HG02943 (cell line): ENCODE results near the gene METTL4.

Experiments
- ATAC-seq: cut with Tn5 transposase; IDR thresholded peaks from one replicate; pipeline ENCODE4 v1.9.1; 2021; ENCODE audit warnings: mild to moderate bottlenecking, low read depth, moderate library complexity; ENCODE audit not compliant: unreplicated experiment

Gene METTL4, protein sequence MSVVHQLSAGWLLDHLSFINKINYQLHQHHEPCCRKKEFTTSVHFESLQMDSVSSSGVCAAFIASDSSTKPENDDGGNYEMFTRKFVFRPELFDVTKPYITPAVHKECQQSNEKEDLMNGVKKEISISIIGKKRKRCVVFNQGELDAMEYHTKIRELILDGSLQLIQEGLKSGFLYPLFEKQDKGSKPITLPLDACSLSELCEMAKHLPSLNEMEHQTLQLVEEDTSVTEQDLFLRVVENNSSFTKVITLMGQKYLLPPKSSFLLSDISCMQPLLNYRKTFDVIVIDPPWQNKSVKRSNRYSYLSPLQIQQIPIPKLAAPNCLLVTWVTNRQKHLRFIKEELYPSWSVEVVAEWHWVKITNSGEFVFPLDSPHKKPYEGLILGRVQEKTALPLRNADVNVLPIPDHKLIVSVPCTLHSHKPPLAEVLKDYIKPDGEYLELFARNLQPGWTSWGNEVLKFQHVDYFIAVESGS

GRCh38 chr18:2571200-2572170 is at the start of gene METTL4, which contains the start of gene NDC80:
TSS of gene METTL4 (minus strand) at chr18:2571505. CDS start at chr18:2567216, 4,289 bp downstream.
TSS of gene NDC80 (plus strand) at chr18:2571557. CDS start at chr18:2572986, 1,429 bp downstream.
- ATAC-seq: peak; percentile 77

DNA sequence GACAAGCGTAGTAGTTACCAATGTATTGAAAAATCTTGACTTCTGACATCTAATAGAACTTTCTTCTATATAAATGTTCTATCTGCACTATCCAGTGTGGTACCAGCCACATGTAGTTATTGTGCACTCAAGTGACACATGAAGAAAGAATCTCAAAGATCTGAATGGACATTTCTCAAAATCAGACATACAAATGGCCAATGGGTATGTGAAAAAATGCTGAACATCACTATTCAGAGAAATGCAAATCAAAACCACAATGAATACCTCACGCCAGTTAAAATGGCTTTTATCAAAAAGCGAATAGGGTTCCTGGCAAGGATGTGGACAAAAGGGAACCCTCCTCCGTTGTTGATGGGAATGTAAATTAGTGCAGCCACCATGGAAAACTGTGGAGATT is 46.7 kb upstream of the METTL4 start:
- no peak for ATAC-seq

GRCh38 chr18:2617401-2617998 is 46.2 kb upstream of the METTL4 start:
- ATAC-seq: no peak

- ATAC-seq: no peak
Observed at GRCh38 chr18:2612996-2613395, 41.7 kb upstream of the METTL4 start.

- no peak for ATAC-seq
Observed at GRCh38 chr18:2610549-2610948, 39.2 kb upstream of the METTL4 start.

GRCh38 chr18:2609604-2610003 is 38.3 kb upstream of the METTL4 start:
- ATAC-seq: no peak

GRCh38 chr18:2606335-2606734 is 35.0 kb upstream of the METTL4 start:
- no peak for ATAC-seq

DNA sequence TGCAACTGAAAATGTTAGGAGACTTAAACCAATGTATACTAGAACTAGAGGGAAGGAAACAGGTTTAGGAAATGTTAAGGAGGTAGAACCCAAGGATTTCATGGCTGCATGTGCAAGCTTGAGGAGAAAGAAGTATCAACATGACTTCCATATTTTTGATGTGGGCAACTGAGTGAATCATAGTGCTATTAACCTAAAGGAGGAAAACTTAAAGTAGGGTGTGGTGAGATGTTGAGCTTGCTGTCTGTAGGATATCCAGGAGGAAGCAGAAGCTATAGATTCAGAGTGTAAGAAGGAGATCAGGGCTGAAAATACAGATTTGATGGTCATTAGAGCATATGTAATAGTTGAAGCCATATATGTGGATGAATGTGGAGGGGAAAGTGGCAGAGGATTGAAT is 31.5 kb upstream of the METTL4 start:
- no peak for ATAC-seq

DNA sequence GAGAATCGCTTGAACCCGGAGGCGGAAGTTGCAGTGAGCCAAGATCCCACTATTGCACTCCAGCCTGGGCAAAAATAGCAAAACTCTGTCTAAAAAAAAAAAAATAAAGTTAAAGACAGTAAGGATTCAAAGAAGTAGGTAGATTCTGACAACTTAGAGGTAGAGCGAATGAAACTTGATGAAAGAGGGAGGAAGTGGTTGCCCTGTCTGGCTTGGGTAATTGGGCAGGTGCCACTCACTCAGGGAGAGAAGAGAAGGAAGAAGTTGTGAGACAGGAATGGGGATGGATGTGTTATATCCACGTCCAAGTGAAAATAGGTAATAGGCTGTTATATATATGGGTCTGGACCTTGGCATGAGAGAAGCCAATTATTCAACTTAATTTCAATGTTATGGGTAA is 26.3 kb upstream of the METTL4 start:
- ATAC-seq: no peak

DNA sequence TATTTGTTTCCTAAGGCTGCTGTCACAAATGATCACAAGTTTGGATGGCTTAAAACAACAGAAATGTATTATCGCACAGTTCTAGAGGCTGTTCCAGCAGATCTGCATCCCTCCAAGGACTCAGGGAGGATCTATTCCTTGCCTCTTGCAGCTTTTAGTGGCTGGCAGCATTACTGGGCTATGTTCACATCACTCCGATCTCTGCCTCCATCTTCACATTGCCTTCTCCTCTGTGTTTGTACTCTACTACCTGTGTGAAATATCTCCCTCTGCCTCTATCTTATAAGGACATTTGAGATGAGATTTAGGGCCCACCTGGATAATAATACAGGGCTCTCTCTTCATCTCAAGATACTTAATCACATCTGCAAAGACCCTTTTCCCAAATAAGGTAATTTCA is 19.0 kb upstream of the METTL4 start:
- ATAC-seq: no peak

- no peak for ATAC-seq
Observed at GRCh38 chr18:2589345-2590068, 18.2 kb upstream of the METTL4 start.

- no peak for ATAC-seq
Observed at GRCh38 chr18:2588666-2589344, 17.5 kb upstream of the METTL4 start.

DNA sequence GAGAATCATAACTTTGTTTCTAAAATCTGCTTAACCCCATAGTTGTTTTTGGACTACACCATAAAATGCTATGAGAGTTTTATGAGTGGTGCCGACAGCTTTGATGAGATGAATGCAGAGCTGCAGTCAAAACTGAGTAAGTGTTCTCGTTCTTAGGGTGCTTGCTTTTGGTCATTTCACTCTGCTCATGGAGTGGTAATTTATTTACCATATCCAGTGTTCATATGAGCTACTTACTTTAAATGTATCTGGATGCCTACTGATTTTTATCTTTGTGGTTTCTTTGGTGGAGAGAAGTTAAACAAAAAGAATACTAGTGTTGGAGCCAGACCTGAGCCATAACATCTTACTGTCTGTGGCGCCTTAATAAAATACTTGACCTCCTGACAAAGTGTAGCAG is 16.5 kb upstream of the METTL4 start:
- ATAC-seq: no peak

- ATAC-seq: no peak
Observed at GRCh38 chr18:2573408-2573807, 2.1 kb upstream of the METTL4 start.

DNA sequence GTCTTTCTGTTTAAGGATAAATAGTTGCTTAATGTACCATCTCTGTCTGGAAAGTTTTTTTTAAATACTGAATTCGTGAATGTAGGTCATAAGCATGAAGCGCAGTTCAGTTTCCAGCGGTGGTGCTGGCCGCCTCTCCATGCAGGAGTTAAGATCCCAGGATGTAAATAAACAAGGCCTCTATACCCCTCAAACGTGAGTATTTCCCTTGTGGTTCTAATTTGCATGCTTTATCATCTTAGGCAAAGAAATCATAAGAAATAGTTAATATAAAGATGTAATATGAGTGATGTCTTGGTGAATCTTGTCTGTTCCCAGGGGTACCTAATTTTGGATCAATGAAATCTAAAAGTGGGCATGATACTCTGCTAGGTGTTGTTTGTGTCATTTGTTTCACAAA is 1.6 kb upstream of the METTL4 start:
- no peak for ATAC-seq

GRCh38 chr18:2572171-2572569 is 865 bp upstream of the METTL4 start:
- ATAC-seq: no peak

DNA sequence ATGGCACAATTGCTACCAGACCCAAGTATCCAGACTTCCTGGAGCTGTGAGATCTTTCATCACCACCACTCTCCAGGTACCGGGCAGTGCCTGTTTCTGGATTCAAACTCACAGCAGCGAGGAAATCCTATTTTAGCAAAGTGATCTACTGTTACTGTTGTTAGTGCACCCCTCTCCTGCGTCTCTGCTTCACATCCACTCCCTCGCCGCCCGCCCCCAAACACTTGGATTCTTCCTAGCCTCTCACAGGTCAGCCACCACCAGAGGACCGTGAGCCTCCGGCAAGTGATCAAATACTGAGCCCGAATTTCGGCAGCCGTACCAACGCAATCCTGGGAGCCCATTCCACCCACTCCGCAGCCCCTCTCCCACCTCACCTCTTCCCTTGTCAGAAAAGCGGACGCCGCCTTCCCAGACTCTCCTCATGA is 519 bp downstream of the METTL4 start:
- peak; percentile 51 for ATAC-seq

GRCh38 chr18:2569338-2570207 is 1.7 kb downstream of the METTL4 start:
- ATAC-seq: no peak

GRCh38 chr18:2568605-2569004 is 2.7 kb downstream of the METTL4 start:
- no peak for ATAC-seq
